GM23338 (cell line): ENCODE results near the gene COBLL1. TPM values are rescaled to one million over a fixed set of nuclear protein-coding genes. Genes with fewer than 3 reads are reported as not detected.

Source experiments
- ATAC-seq: fragments of 200-7000 bp; cut with Tn5 transposase; 3 replicates; pipeline ENCODE4 v1.9.1; 2020
- DNase-seq: peaks from one replicate; pipeline ENCODE4 v3.0.0-alpha.2; 2015; ENCODE audit warnings: low spot score
- H2AFZ ChIP-seq: fragments of 200-600 bp; sonication (generic); 2 replicates; pipeline ENCODE4 v1.8.0; 2016; ENCODE audit warnings: antibody characterized with exemption, mild to moderate bottlenecking, moderate library complexity
- H3F3A ChIP-seq: fragments of 200-600 bp; sonication (generic); replicated peaks from 2 replicates; pipeline ENCODE4 v1.8.0; 2017; ENCODE audit warnings: antibody characterized with exemption, mixed run types, low read depth
- H3K27ac ChIP-seq: fragments of 200-600 bp; sonication (generic); 2 replicates; pipeline ENCODE4 v1.6.1; 2016; ENCODE audit warnings: low read depth
- H3K27me3 ChIP-seq: fragments of 200-600 bp; sonication (generic); 2 replicates; pipeline ENCODE4 v1.8.0; 2016; ENCODE audit warnings: mild to moderate bottlenecking, mixed run types, moderate library complexity; ENCODE audit not compliant: insufficient read depth
- H3K36me3 ChIP-seq: fragments of 200-600 bp; sonication (generic); 2 replicates; pipeline ENCODE4 v1.8.0; 2016; ENCODE audit warnings: mild to moderate bottlenecking; ENCODE audit not compliant: insufficient read depth
- H3K4me1 ChIP-seq: fragments of 200-600 bp; sonication (generic); 2 replicates; pipeline ENCODE4 v1.8.0; 2016; ENCODE audit warnings: mild to moderate bottlenecking, moderate library complexity; ENCODE audit not compliant: insufficient read depth
- H3K4me2 ChIP-seq: fragments of 200-600 bp; sonication (generic); 2 replicates; pipeline ENCODE4 v1.7.1; 2017; ENCODE audit warnings: mixed run types
- H3K4me3 ChIP-seq: fragments of 200-600 bp; sonication (generic); 2 replicates; pipeline ENCODE4 v1.6.1; 2016; ENCODE audit warnings: mixed run types
- H3K79me2 ChIP-seq: fragments of 200-600 bp; sonication (generic); replicated peaks from 2 replicates; pipeline ENCODE4 v1.8.0; 2017; ENCODE audit warnings: mild to moderate bottlenecking; ENCODE audit not compliant: insufficient read depth
- H3K9me2 ChIP-seq: fragments of 200-600 bp; sonication (generic); 2 replicates; pipeline ENCODE4 v1.8.0; 2017; ENCODE audit not compliant: insufficient read depth
- H4K20me1 ChIP-seq: fragments of 200-600 bp; sonication (generic); replicated peaks from 2 replicates; pipeline ENCODE4 v1.8.0; 2017; ENCODE audit warnings: mild to moderate bottlenecking; ENCODE audit not compliant: insufficient read depth
- H3K27ac Mint-ChIP-seq: 2 replicates; pipeline ENCODE4 v1.8.0; 2020; ENCODE audit warnings: inconsistent platforms, mild to moderate bottlenecking, moderate library complexity, mixed read lengths
- H3K27me3 Mint-ChIP-seq: 3 replicates; pipeline ENCODE4 v1.8.0; 2022; ENCODE audit warnings: low read depth, mild to moderate bottlenecking, moderate library complexity, mixed read lengths, inconsistent platforms; ENCODE audit not compliant: insufficient read depth, poor library complexity
- H3K36me3 Mint-ChIP-seq: 3 replicates; pipeline ENCODE4 v1.8.0; 2021; ENCODE audit warnings: low read depth, mild to moderate bottlenecking, inconsistent platforms, moderate library complexity, mixed read lengths
- H3K4me1 Mint-ChIP-seq: 3 replicates; pipeline ENCODE4 v1.8.0; 2020; ENCODE audit warnings: mild to moderate bottlenecking, inconsistent platforms, mixed read lengths
- H3K4me3 Mint-ChIP-seq: 3 replicates; pipeline ENCODE4 v1.8.0; 2021; ENCODE audit warnings: moderate library complexity, mild to moderate bottlenecking, inconsistent platforms, mixed read lengths
- H3K9me3 Mint-ChIP-seq: 3 replicates; pipeline ENCODE4 v1.8.0; 2020; ENCODE audit warnings: moderate library complexity, mild to moderate bottlenecking, inconsistent platforms, mixed read lengths
- CREB1 ChIP-seq: fragments of 250-450 bp; sonication (Bioruptor Pico); IDR thresholded peaks from 2 replicates; pipeline ENCODE4 v1.5.0; 2020; ENCODE audit warnings: low read depth, mild to moderate bottlenecking, moderate library complexity
- EZH2 ChIP-seq: fragments of 200-600 bp; sonication (generic); IDR thresholded peaks from one replicate; pipeline ENCODE4 v1.8.0; 2017; ENCODE audit warnings: antibody characterized with exemption, mild to moderate bottlenecking, low read depth; ENCODE audit not compliant: unreplicated experiment
- JUNB ChIP-seq: IDR thresholded peaks from one replicate; pipeline ENCODE4 v1.6.1; 2016; ENCODE audit warnings: antibody characterized with exemption; ENCODE audit not compliant: unreplicated experiment
- NANOG ChIP-seq: IDR thresholded peaks from 2 replicates; pipeline ENCODE4 v1.6.1; 2016; ENCODE audit warnings: antibody characterized with exemption, borderline replicate concordance
- STAT1 ChIP-seq: IDR thresholded peaks from one replicate; pipeline ENCODE4 v1.6.1; 2016; ENCODE audit warnings: antibody characterized with exemption; ENCODE audit not compliant: unreplicated experiment
- ZNF114 ChIP-seq: fragments of 250-450 bp; sonication (Bioruptor Pico); IDR thresholded peaks from 2 replicates; pipeline ENCODE4 v1.5.0; 2020; ENCODE audit warnings: mild to moderate bottlenecking, moderate library complexity
- ZNF331 ChIP-seq: fragments of 250-450 bp; sonication (Bioruptor Pico); IDR thresholded peaks from 2 replicates; pipeline ENCODE4 v1.5.0; 2020; ENCODE audit warnings: low read depth, mild to moderate bottlenecking, moderate library complexity
- ZNF462 ChIP-seq: fragments of 250-450 bp; sonication (Bioruptor Pico); IDR thresholded peaks from 2 replicates; pipeline ENCODE4 v1.5.0; 2020; ENCODE audit warnings: mild to moderate bottlenecking, moderate library complexity
- polyA plus RNA-seq: library from polyadenylated mRNA; unstranded; fragments of >200 nt; fragmentation: Nextera tagmentation; extraction: Ambion mirVana; gene quantifications from 2 replicates; pipeline ENCODE4 v1.2.1, GENCODE V29; 2016
- total RNA-seq: library from RNA; depleted of rRNA; stranded (reverse); fragments of >200 nt; shearing (Covaris generic); gene quantifications from 2 replicates; pipeline ENCODE4 v1.2.3, GENCODE V29; 2014
- TF ChIP-seq, protein P1 (sequence below): IDR thresholded peaks from one replicate; pipeline ENCODE4 v1.6.1; 2018; ENCODE audit warnings: antibody characterized with exemption; ENCODE audit not compliant: unreplicated experiment

Gene COBLL1
- total and polyA plus RNA-seq, 2 experiments from 2014 or later, result 2.9 to 7.4 TPM

DNA sequence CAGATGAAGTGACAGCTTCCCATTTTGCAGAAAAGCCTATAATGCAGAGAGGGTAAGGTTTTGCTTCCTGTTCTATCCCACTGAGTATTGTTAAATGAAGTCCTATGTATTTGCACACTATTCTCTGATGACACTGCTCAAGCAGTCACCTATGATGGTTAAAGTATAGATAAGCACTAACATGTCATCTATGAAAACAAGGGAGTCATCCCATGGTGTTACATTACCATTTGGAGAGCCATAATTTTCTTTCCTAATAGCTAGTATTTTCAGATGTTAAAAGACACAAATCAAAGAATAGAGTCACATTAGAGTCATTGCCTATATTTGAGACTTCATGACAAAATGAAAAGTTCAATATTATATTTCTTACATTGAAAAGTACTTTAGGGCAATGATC is 177.6 kb downstream of the COBLL1 start:
- H3K4me3 Mint-ChIP-seq, result no peak overlapping the region
- H3K4me3 ChIP-seq, result no peak overlapping the region
- TF ChIP-seq CREB1 (no peak), NANOG (no peak), JUNB (no peak), ZNF331 (no peak)
- TF ChIP-seq, protein P1, sequence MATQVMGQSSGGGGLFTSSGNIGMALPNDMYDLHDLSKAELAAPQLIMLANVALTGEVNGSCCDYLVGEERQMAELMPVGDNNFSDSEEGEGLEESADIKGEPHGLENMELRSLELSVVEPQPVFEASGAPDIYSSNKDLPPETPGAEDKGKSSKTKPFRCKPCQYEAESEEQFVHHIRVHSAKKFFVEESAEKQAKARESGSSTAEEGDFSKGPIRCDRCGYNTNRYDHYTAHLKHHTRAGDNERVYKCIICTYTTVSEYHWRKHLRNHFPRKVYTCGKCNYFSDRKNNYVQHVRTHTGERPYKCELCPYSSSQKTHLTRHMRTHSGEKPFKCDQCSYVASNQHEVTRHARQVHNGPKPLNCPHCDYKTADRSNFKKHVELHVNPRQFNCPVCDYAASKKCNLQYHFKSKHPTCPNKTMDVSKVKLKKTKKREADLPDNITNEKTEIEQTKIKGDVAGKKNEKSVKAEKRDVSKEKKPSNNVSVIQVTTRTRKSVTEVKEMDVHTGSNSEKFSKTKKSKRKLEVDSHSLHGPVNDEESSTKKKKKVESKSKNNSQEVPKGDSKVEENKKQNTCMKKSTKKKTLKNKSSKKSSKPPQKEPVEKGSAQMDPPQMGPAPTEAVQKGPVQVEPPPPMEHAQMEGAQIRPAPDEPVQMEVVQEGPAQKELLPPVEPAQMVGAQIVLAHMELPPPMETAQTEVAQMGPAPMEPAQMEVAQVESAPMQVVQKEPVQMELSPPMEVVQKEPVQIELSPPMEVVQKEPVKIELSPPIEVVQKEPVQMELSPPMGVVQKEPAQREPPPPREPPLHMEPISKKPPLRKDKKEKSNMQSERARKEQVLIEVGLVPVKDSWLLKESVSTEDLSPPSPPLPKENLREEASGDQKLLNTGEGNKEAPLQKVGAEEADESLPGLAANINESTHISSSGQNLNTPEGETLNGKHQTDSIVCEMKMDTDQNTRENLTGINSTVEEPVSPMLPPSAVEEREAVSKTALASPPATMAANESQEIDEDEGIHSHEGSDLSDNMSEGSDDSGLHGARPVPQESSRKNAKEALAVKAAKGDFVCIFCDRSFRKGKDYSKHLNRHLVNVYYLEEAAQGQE, result no peak
- no peak overlapping the region for H3K27ac Mint-ChIP-seq
- peaks cover 11% of the 10 kb centered on the region for H3K4me1 ChIP-seq
- H3K27me3 Mint-ChIP-seq, result no peaks in the 10 kb centered on the region
- no peak overlapping the region for H2AFZ ChIP-seq
- peaks cover 4% of the 10 kb centered on the region for H3K4me1 Mint-ChIP-seq
- H3K27ac ChIP-seq, result no peak overlapping the region
- H3F3A ChIP-seq, result no peaks in the 10 kb centered on the region
- ATAC-seq (no peak), DNase-seq (no peak)
- H3K9me3 Mint-ChIP-seq, result no peaks in the 10 kb centered on the region
- no peaks in the 10 kb centered on the region for H3K9me2 ChIP-seq
- no peaks in the 10 kb centered on the region for H3K27me3 ChIP-seq
- no peak overlapping the region for H3K4me2 ChIP-seq
- H3K79me2 ChIP-seq, result no peaks in the 10 kb centered on the region
- no peaks in the 10 kb centered on the region for H3K36me3 ChIP-seq
- H4K20me1 ChIP-seq, result no peaks in the 10 kb centered on the region
- H3K36me3 Mint-ChIP-seq, result no peaks in the 10 kb centered on the region

DNA sequence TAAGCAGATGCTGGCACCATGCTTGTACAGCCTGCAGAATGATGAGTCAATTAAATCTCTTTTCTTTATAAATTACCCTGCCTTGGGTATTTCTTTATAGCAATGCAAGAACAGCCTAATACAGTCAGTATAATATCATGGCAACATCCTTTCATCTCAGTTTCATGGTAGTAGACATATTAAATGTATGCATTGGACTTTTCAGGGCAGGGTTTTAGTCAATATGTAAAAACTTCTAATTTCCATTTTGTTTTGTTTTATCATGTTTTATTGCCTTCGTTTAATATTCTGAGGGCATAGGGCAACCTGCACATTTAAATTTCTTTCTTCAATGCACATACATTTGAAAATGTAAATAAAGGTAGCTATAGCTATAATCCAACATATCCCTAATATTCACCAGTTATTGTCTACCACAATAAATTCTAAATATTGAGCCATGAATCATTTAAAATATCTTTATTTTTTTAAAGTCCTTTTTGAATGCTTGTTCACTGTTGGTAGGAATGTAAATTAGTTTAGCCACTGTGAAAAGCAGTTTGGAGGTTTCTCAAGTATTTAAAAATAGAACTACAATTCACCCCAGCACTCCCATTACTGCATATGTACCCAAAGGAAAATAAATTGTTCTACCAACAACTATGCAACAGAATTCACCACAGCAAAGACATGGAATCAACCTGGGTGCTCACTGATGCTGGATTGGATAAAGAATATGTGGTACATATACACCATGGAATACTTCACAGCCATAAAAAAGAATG is 178.6 kb downstream of the COBLL1 start:
- no peak overlapping the region for H3K4me3 Mint-ChIP-seq
- H3K4me2 ChIP-seq, result no peak overlapping the region
- 0 out of 3 replicates have a peak, but pooled peaks cover 3% of the 10 kb centered on the region for H3K9me3 Mint-ChIP-seq
- no peak for TF ChIP-seq ZNF462
- TF ChIP-seq CREB1, result no peak
- no peak for TF ChIP-seq STAT1
- no peak for TF ChIP-seq EZH2
- no peak for TF ChIP-seq ZNF114 (CRISPR knock-in tag)
- no peak for TF ChIP-seq ZNF331
- no peak for TF ChIP-seq NANOG

More for the DNA sequence above, 178.6 kb downstream of the COBLL1 start:
- Histone ChIP-seq H3K36me3 (no peaks in the 10 kb centered on the region), H3K27ac (no peak overlapping the region), H3K9me2 (no peaks in the 10 kb centered on the region), H3K27me3 (no peaks in the 10 kb centered on the region), H3K79me2 (no peaks in the 10 kb centered on the region), H4K20me1 (no peaks in the 10 kb centered on the region), H2AFZ (no peak overlapping the region), H3K4me3 (no peak overlapping the region), H3F3A (no peaks in the 10 kb centered on the region), H3K4me1 (peaks cover 11% of the 10 kb centered on the region)
- H3K27me3 Mint-ChIP-seq, result no peaks in the 10 kb centered on the region
- H3K27ac Mint-ChIP-seq, result no peak overlapping the region
- DNase-seq, result no peak
- H3K4me1 Mint-ChIP-seq, result peaks cover 4% of the 10 kb centered on the region
- H3K36me3 Mint-ChIP-seq, result peaks cover 2% of the 10 kb centered on the region; the same call in 1 of the 3 replicates
- no peak for ATAC-seq
